ENCODE data around the gene CLDN20. TPM values are rescaled to one million over a fixed set of nuclear protein-coding genes. Genes with fewer than 3 reads are reported as not detected.

CLDN20 gene
- total and polyA plus RNA-seq, 8 donors, result 0.07 TPM; not detected in 7

- ATAC-seq (no peak), DNase-seq (no peak), FAIRE-seq (no peak)
- no peak overlapping the region for H3K4me3 ChIP-seq
- H3K9me3 ChIP-seq, result no peaks in the 10 kb centered on the region
- TF ChIP-seq CTCF (IDR thresholded peaks at IDR 0.05), result no peak
- H3K36me3 ChIP-seq, result peaks cover 0 to 12% (median 0%) of the 10 kb centered on the region in 3 donors
- H3K27me3 ChIP-seq, result no peaks in the 10 kb centered on the region
- no peak overlapping the region for H3K27ac ChIP-seq
- no peaks in the 10 kb centered on the region for H3K4me1 ChIP-seq
- WGBS, 2 donors, result 83 to 89% methylated on average over 4 of the region's 4 CpGs
- intact Hi-C loops (cut with DNase I), result no loop called here
Measured at GRCh38 chr6:155284775-155285174, 21.0 kb downstream of the CLDN20 start.

GRCh38 chr6:155287762-155288161 is 23.9 kb downstream of the CLDN20 start:
- FAIRE-seq, result no peak
- no peak for ATAC-seq
- H3K4me3 ChIP-seq, result no peak overlapping the region
- 77 to 82% methylated on average over 2 of the region's 2 CpGs for WGBS, 2 donors
- no peak overlapping the region for H3K27ac ChIP-seq
- H3K36me3 ChIP-seq, result peaks cover 0 to 12% (median 0%) of the 10 kb centered on the region in 3 donors
- H3K9me3 ChIP-seq, result no peaks in the 10 kb centered on the region
- DNase-seq, result no peak
- TF ChIP-seq CTCF (IDR thresholded peaks at IDR 0.05), result no peak
- H3K4me1 ChIP-seq, result no peaks in the 10 kb centered on the region
- H3K27me3 ChIP-seq, result no peaks in the 10 kb centered on the region
- intact Hi-C loops (cut with DNase I), result no loop called here

- intact Hi-C loops (cut with DNase I), result no loop called here
- FAIRE-seq (no peak), ATAC-seq (no peak)
Measured at GRCh38 chr6:155290491-155290890, 26.7 kb downstream of the CLDN20 start.

GRCh38 chr6:155291291-155291690 is 27.5 kb downstream of the CLDN20 start:
- no peaks in the 10 kb centered on the region for H3K9me3 ChIP-seq
- no peak overlapping the region for H3K27ac ChIP-seq
- ATAC-seq (no peak), FAIRE-seq (no peak), DNase-seq (no peak)
- TF ChIP-seq CTCF (IDR thresholded peaks at IDR 0.05), result no peak
- no peak overlapping the region for H3K4me3 ChIP-seq
- no peaks in the 10 kb centered on the region for H3K36me3 ChIP-seq
- intact Hi-C loops (cut with DNase I), result no loop called here
- H3K27me3 ChIP-seq, result no peaks in the 10 kb centered on the region
- H3K4me1 ChIP-seq, result no peaks in the 10 kb centered on the region
- WGBS, 2 donors, result 86 to 90% methylated on average over 3 of the region's 3 CpGs

More at GRCh38 chr6:155290491-155290890, 26.7 kb downstream of the CLDN20 start:
- H3K36me3 ChIP-seq, result no peaks in the 10 kb centered on the region
- no peak for TF ChIP-seq CTCF (IDR thresholded peaks at IDR 0.05)
- no peaks in the 10 kb centered on the region for H3K9me3 ChIP-seq
- no peaks in the 10 kb centered on the region for H3K4me1 ChIP-seq
- H3K27ac ChIP-seq, result no peak overlapping the region
- no peaks in the 10 kb centered on the region for H3K27me3 ChIP-seq
- no peak for DNase-seq
- WGBS, 2 donors, result 95 to 97% methylated on average over 5 of the region's 5 CpGs
- no peak overlapping the region for H3K4me3 ChIP-seq

GRCh38 chr6:155292711-155293110 is 28.9 kb downstream of the CLDN20 start:
- 75 to 78% methylated on average over 5 of the region's 5 CpGs for WGBS, 2 donors

More at GRCh38 chr6:155292711-155293110, 28.9 kb downstream of the CLDN20 start:
- ATAC-seq (no peak), FAIRE-seq (no peak), DNase-seq (no peak)
- Histone ChIP-seq H3K4me1 (no peaks in the 10 kb centered on the region), H3K36me3 (peaks cover 0 to 2% (median 0%) of the 10 kb centered on the region in 3 donors), H3K27me3 (no peaks in the 10 kb centered on the region), H3K4me3 (no peak overlapping the region), H3K9me3 (no peaks in the 10 kb centered on the region), H3K27ac (no peak overlapping the region)
- intact Hi-C loops (cut with DNase I), result no loop called here
- no peak for TF ChIP-seq CTCF (IDR thresholded peaks at IDR 0.05)
